ENCODE results near the gene LCT. TPM values are rescaled to one million over a fixed set of nuclear protein-coding genes. Genes with fewer than 3 reads are reported as not detected.

Gene LCT
- total RNA-seq, 2 donors from 2014 or later = 0.11 TPM

DNA sequence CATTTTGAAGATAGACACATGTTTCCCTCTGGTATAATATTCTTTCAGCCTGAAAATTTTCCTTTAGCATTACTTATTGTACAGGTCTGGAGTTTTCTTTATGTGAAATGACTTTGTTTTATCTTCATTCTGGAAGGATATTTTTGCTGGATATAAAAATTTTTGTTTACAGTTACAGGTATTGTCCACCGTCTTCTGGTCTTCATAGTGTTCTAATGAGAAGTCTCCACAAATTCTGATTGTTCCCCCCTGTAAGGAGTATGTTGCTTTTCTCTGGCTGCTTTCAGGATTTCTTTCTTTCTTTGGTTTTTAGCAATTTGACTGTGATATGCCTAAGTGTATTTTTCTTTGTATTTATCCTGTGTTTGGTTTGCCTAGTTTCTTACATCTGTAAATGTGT, 80.3 kb downstream of the LCT start:
- peaks cover 83% of the 10 kb centered on the region for H3K36me3 ChIP-seq (ENCODE audit: control insufficient read depth, insufficient read depth, low read length)
- WGBS, 2 experiments (ENCODE audit: insufficient coverage in 1 of 2, insufficient read length in 1 of 2) = 95 to 100% methylated on average over 1 of the region's 1 CpG
- H3K36me3 Mint-ChIP-seq (ENCODE audit: low read depth) = peaks cover 68% of the 10 kb centered on the region

DNA sequence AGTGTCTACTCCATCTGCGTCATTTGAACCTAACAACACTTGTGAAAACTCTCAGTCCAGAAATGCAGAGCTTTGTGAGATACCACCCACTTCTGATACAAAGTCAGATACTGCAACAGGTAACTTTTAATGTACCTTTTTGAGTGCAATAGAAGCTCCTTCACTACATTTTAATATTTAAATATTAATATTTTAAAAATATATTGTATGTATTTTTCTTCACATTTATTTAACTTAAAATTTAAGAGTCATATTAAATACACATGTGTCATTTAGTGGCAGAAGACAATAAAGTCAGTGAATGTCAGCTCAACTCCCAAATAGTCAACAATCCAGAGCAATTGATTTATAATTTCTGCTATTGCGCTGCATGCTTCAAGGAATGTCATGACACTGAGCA, 81.4 kb downstream of the LCT start:
- Mint-ChIP-seq H3K9me3 (peaks cover 10% of the 10 kb centered on the region), H3K27me3 (ENCODE audit: insufficient read depth) (no peaks in the 10 kb centered on the region), H3K27ac (no peak overlapping the region), H3K4me1 (no peaks in the 10 kb centered on the region), H3K36me3 (ENCODE audit: low read depth) (peaks cover 72% of the 10 kb centered on the region), H3K4me3 (no peak overlapping the region)
- WGBS, 2 experiments (ENCODE audit: insufficient coverage in 1 of 2, insufficient read length in 1 of 2) = 93 to 99% methylated on average over 2 of the region's 2 CpGs
- DNase-seq = no peak
- peaks cover 19% of the 10 kb centered on the region for H3K9me3 ChIP-seq (ENCODE audit: control insufficient read depth, low read length)
- H3K36me3 ChIP-seq (ENCODE audit: control insufficient read depth, insufficient read depth, low read length) = peaks cover 78% of the 10 kb centered on the region
- no peaks in the 10 kb centered on the region for H3K27me3 ChIP-seq (ENCODE audit: control insufficient read depth, insufficient read depth, low read length, poor library complexity, severe bottlenecking)
- no peak overlapping the region for H3K27ac ChIP-seq (ENCODE audit: low read depth, low read length)
- H3K9ac ChIP-seq (ENCODE audit: extremely low read depth, low read length, poor library complexity, severe bottlenecking) = no peak overlapping the region
- H3K4me3 ChIP-seq (ENCODE audit: low read length) = no peak overlapping the region
- H3K4me1 ChIP-seq (ENCODE audit: control insufficient read depth, insufficient read depth, low read length) = no peaks in the 10 kb centered on the region
- TF ChIP-seq, protein P1, sequence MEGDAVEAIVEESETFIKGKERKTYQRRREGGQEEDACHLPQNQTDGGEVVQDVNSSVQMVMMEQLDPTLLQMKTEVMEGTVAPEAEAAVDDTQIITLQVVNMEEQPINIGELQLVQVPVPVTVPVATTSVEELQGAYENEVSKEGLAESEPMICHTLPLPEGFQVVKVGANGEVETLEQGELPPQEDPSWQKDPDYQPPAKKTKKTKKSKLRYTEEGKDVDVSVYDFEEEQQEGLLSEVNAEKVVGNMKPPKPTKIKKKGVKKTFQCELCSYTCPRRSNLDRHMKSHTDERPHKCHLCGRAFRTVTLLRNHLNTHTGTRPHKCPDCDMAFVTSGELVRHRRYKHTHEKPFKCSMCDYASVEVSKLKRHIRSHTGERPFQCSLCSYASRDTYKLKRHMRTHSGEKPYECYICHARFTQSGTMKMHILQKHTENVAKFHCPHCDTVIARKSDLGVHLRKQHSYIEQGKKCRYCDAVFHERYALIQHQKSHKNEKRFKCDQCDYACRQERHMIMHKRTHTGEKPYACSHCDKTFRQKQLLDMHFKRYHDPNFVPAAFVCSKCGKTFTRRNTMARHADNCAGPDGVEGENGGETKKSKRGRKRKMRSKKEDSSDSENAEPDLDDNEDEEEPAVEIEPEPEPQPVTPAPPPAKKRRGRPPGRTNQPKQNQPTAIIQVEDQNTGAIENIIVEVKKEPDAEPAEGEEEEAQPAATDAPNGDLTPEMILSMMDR (conservative IDR thresholded peaks at IDR 0.05) = no peak

More for the DNA sequence above, 80.3 kb downstream of the LCT start:
- Histone ChIP-seq H3K27me3 (ENCODE audit: control insufficient read depth, insufficient read depth, low read length, poor library complexity, severe bottlenecking) (no peaks in the 10 kb centered on the region), H3K4me1 (ENCODE audit: control insufficient read depth, insufficient read depth, low read length) (no peaks in the 10 kb centered on the region), H3K27ac (ENCODE audit: low read depth, low read length) (no peak overlapping the region), H3K9ac (ENCODE audit: extremely low read depth, low read length, poor library complexity, severe bottlenecking) (no peak overlapping the region), H3K9me3 (ENCODE audit: control insufficient read depth, low read length) (peaks cover 19% of the 10 kb centered on the region), H3K4me3 (ENCODE audit: low read length) (no peak overlapping the region)
- H3K27ac Mint-ChIP-seq = no peak overlapping the region
- no peak for DNase-seq
- H3K4me1 Mint-ChIP-seq = no peaks in the 10 kb centered on the region
- peaks cover 10% of the 10 kb centered on the region for H3K9me3 Mint-ChIP-seq
- TF ChIP-seq, protein P1 (conservative IDR thresholded peaks at IDR 0.05) = no peak
- no peak overlapping the region for H3K4me3 Mint-ChIP-seq
- H3K27me3 Mint-ChIP-seq (ENCODE audit: insufficient read depth) = no peaks in the 10 kb centered on the region

DNA sequence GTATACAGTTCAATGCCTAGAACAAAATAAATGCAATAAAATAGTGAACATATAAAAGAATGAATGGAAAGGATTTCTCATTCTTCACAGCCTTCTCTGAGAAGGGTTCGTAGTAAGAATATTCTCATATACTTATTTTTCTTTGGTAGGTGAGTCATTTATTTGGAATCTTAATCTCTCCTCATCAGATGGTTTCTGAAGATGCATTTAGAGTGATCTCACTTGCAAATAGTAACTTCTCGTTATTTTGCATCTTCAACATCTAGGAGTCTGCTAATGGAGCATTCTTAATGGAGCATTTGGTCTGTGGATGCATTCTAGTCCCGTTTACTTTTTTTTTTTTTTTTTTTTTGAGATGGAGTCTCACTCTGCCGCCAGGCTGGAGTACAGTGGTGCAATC, 91.4 kb downstream of the LCT start:
- Mint-ChIP-seq H3K27ac (no peak overlapping the region), H3K27me3 (ENCODE audit: insufficient read depth) (no peaks in the 10 kb centered on the region), H3K4me1 (peaks cover 14% of the 10 kb centered on the region), H3K4me3 (no peak overlapping the region), H3K36me3 (ENCODE audit: low read depth) (peaks cover 35% of the 10 kb centered on the region), H3K9me3 (no peaks in the 10 kb centered on the region)
- H3K27ac ChIP-seq (ENCODE audit: low read depth, low read length) = no peak overlapping the region
- H3K36me3 ChIP-seq (ENCODE audit: control insufficient read depth, insufficient read depth, low read length) = peaks cover 39% of the 10 kb centered on the region
- WGBS, 2 experiments (ENCODE audit: insufficient coverage in 1 of 2, insufficient read length in 1 of 2) = 93 to 100% methylated on average over 2 of the region's 4 CpGs
- H3K9me3 ChIP-seq (ENCODE audit: control insufficient read depth, low read length) = no peaks in the 10 kb centered on the region
- TF ChIP-seq, protein P1 (conservative IDR thresholded peaks at IDR 0.05) = no peak
- no peaks in the 10 kb centered on the region for H3K27me3 ChIP-seq (ENCODE audit: control insufficient read depth, insufficient read depth, low read length, poor library complexity, severe bottlenecking)
- DNase-seq = no peak
- no peak overlapping the region for H3K4me3 ChIP-seq (ENCODE audit: low read length)
- no peaks in the 10 kb centered on the region for H3K4me1 ChIP-seq (ENCODE audit: control insufficient read depth, insufficient read depth, low read length)
- no peak overlapping the region for H3K9ac ChIP-seq (ENCODE audit: extremely low read depth, low read length, poor library complexity, severe bottlenecking)

Data from endodermal cell (in vitro differentiated cells).